GM12878 (cell line): ENCODE results near the gene BICDL2.

Experiments
- CTCF ChIP-seq, 3 experiments: IDR thresholded peaks in 2 of 3; conservative IDR thresholded peaks in 1 of 3; 2 replicates each; pipeline ENCODE4 v1.5.1; 2011; ENCODE audit warnings: low read depth in 3 of 3, low read length in 3 of 3, mild to moderate bottlenecking in 3 of 3, control low read depth in 2 of 3, moderate library complexity in 2 of 3, inconsistent platforms in 1 of 3, mixed read lengths in 1 of 3; ENCODE audit not compliant: control insufficient read depth in 2 of 3, insufficient read depth in 1 of 3; ENCODE audit errors: extremely low read depth in 1 of 3
- EZH2 ChIP-seq: IDR thresholded peaks from 2 replicates; pipeline ENCODE4 v1.6.1; 2012; ENCODE audit warnings: low read depth, mild to moderate bottlenecking, control low read depth, inconsistent platforms, low read length, borderline replicate concordance; ENCODE audit not compliant: control insufficient read depth
- MAX ChIP-seq: IDR thresholded peaks from 2 replicates; pipeline ENCODE4 v1.6.1; 2012; ENCODE audit warnings: low read depth, low read length, improper control_type of control experiment
- NR2C2 ChIP-seq: IDR thresholded peaks from 2 replicates; pipeline ENCODE4 v1.6.1; 2011; ENCODE audit warnings: borderline replicate concordance, low read depth; ENCODE audit not compliant: control insufficient read depth, insufficient read length
- POLR2AphosphoS5 ChIP-seq: IDR thresholded peaks from 2 replicates; pipeline ENCODE4 v1.6.1; 2011; ENCODE audit warnings: mild to moderate bottlenecking, low read length, inconsistent platforms
- RELA ChIP-seq: fragments of 450-650 bp; IDR thresholded peaks from 2 replicates; pipeline ENCODE4 v1.8.0; 2014; ENCODE audit warnings: borderline replicate concordance; ENCODE audit not compliant: partially characterized antibody
- YY1 ChIP-seq: IDR thresholded peaks from 2 replicates; pipeline ENCODE4 v1.6.1; 2011; ENCODE audit warnings: low read depth, mild to moderate bottlenecking, low read length

GRCh38 chr16:3059723-3060242 is 23.0 kb upstream of the BICDL2 start:
- TF ChIP-seq POLR2AphosphoS5 = no peak
- no peak for TF ChIP-seq CTCF (IDR thresholded peaks at IDR 0.05 in 2 of 3, conservative IDR thresholded peaks at IDR 0.05 in 1 of 3; ENCODE audit: control insufficient read depth in 2 of 3, extremely low read depth in 1 of 3, insufficient read depth in 1 of 3, low read depth in 3 of 3, low read length in 3 of 3)
- no peak for TF ChIP-seq EZH2
- no peak for TF ChIP-seq NR2C2
- TF ChIP-seq RELA = no peak
- no peak for TF ChIP-seq YY1
- TF ChIP-seq MAX = no peak
